Natural killer cell (primary cell): Measurements from ENCODE around the gene RANGRF. TPM values are rescaled to one million over a fixed set of nuclear protein-coding genes. Genes with fewer than 3 reads are reported as not detected.

Source experiments
- ATAC-seq, 3 donors: fragments of 150-1000 bp in 2 of 3; fragments of 200-7000 bp in 1 of 3; cut with Tn5 transposase; 1 replicate in 1 of 3; 2 replicates in 2 of 3; pipeline ENCODE4 v1.10.0; 2021; ENCODE audit warnings: mild to moderate bottlenecking in 2 of 3, moderate library complexity in 2 of 3
- DNase-seq, 2 donors: peaks; one replicate each; pipeline versions ENCODE4 v3.0.0 to v3.0.0-alpha.2; 2013 to 2021; ENCODE audit warnings: mixed read lengths in 1 of 2
- H3K27ac ChIP-seq: one replicate; pipeline ENCODE4 v1.5.1; 2013; ENCODE audit warnings: mild to moderate bottlenecking, low read length
- H3K27me3 ChIP-seq: one replicate; pipeline ENCODE4 v1.6.1; 2013; ENCODE audit warnings: low read length; ENCODE audit not compliant: control insufficient read depth, insufficient read depth
- H3K36me3 ChIP-seq: one replicate; pipeline ENCODE4 v1.6.1; 2013; ENCODE audit warnings: low read length; ENCODE audit not compliant: control insufficient read depth, insufficient read depth
- H3K4me1 ChIP-seq: one replicate; pipeline ENCODE4 v1.6.1; 2013; ENCODE audit warnings: low read length; ENCODE audit not compliant: control insufficient read depth, insufficient read depth
- H3K4me3 ChIP-seq: one replicate; pipeline ENCODE4 v1.5.1; 2013; ENCODE audit warnings: low read length
- H3K9me3 ChIP-seq: one replicate; pipeline ENCODE4 v1.6.1; 2013; ENCODE audit warnings: low read length; ENCODE audit not compliant: control insufficient read depth, insufficient read depth
- H3K27ac Mint-ChIP-seq, 2 donors: one replicate each; pipeline ENCODE4 v1.8.0; 2022; ENCODE audit warnings: mild to moderate bottlenecking in 2 of 2, mixed read lengths in 2 of 2, moderate library complexity in 1 of 2
- H3K27me3 Mint-ChIP-seq, 2 donors: one replicate each; pipeline ENCODE4 v1.8.0; 2022; ENCODE audit warnings: low read depth in 2 of 2, mixed read lengths in 2 of 2
- H3K36me3 Mint-ChIP-seq: one replicate; pipeline ENCODE4 v1.8.0; 2022; ENCODE audit warnings: mixed read lengths
- H3K4me1 Mint-ChIP-seq, 2 donors: one replicate each; pipeline ENCODE4 v1.8.0; 2022; ENCODE audit warnings: mixed read lengths in 2 of 2
- H3K4me3 Mint-ChIP-seq: one replicate; pipeline ENCODE4 v1.8.0; 2022; ENCODE audit warnings: mild to moderate bottlenecking, moderate library complexity, mixed read lengths
- H3K9me3 Mint-ChIP-seq, 2 donors: one replicate each; pipeline ENCODE4 v1.8.0; 2022; ENCODE audit warnings: mixed read lengths in 2 of 2
- CTCF ChIP-seq: fragments of 200-600 bp; IDR thresholded peaks from one replicate; pipeline ENCODE4 v1.8.0; 2022; ENCODE audit warnings: antibody characterized with exemption
- WGBS: methylation state at CpG from one replicate; pipeline ENCODE4 v1.1.7; 2013; ENCODE audit warnings: missing lambda C conversion rate; ENCODE audit not compliant: insufficient coverage; 5-methylcytosine and 5-hydroxymethylcytosine counted together
- intact Hi-C: fragments of 100-400 bp; cut with micrococcal nuclease; formaldehyde crosslinking; loops from one replicate; pipeline ENCODE4 v1.14.2; 2022
- total RNA-seq, 4 donors: library from RNA; stranded (reverse); fragments of 120-200 nt in 1 of 4; gene quantifications; one replicate each; pipeline versions ENCODE4 v1.2.3 to v1.2.4, GENCODE V29; 2013 to 2022

The RANGRF gene
- total RNA-seq, 3 donors from 2014 or later (not counting 1 experiment from before 2014, with no cell fraction given), result 34.4 to 51.5 (median 44.6) TPM

GRCh38 chr17:8256691-8257090 lies 31.8 kb upstream of the RANGRF start:
- Mint-ChIP-seq H3K27me3 (no peaks in the 10 kb centered on the region), H3K27ac (no peak overlapping the region), H3K4me3 (no peak overlapping the region), H3K4me1 (no peaks in the 10 kb centered on the region), H3K36me3 (no peaks in the 10 kb centered on the region), H3K9me3 (no peaks in the 10 kb centered on the region)
- H3K4me3 ChIP-seq, result no peak overlapping the region
- H3K27ac ChIP-seq, result no peak overlapping the region
- TF ChIP-seq CTCF, result no peak
- H3K4me1 ChIP-seq, result no peaks in the 10 kb centered on the region
- peaks cover 32% of the 10 kb centered on the region for H3K36me3 ChIP-seq
- ATAC-seq (no peak), DNase-seq (no peak)
- no peaks in the 10 kb centered on the region for H3K9me3 ChIP-seq
- no peaks in the 10 kb centered on the region for H3K27me3 ChIP-seq
- 95% methylated on average over 6 of the region's 6 CpGs for WGBS
- intact Hi-C loops, result no loop called here

GRCh38 chr17:8257801-8258200 lies 30.7 kb upstream of the RANGRF start:
- intact Hi-C loops, result no loop called here
- DNase-seq (no peak), ATAC-seq (no peak)
- H3K36me3 ChIP-seq, result peaks cover 32% of the 10 kb centered on the region
- no peaks in the 10 kb centered on the region for H3K27me3 ChIP-seq
- Mint-ChIP-seq H3K27me3 (no peaks in the 10 kb centered on the region), H3K4me1 (no peaks in the 10 kb centered on the region), H3K4me3 (no peak overlapping the region), H3K27ac (no peak overlapping the region), H3K9me3 (no peaks in the 10 kb centered on the region), H3K36me3 (no peaks in the 10 kb centered on the region)
- no peaks in the 10 kb centered on the region for H3K9me3 ChIP-seq
- no peak overlapping the region for H3K4me3 ChIP-seq
- WGBS, result 96% methylated on average over 8 of the region's 8 CpGs
- no peaks in the 10 kb centered on the region for H3K4me1 ChIP-seq
- TF ChIP-seq CTCF, result no peak
- H3K27ac ChIP-seq, result no peak overlapping the region

GRCh38 chr17:8264320-8264719 lies 24.1 kb upstream of the RANGRF start:
- Mint-ChIP-seq H3K27ac (no peak overlapping the region), H3K4me1 (no peaks in the 10 kb centered on the region), H3K4me3 (no peak overlapping the region), H3K9me3 (no peaks in the 10 kb centered on the region), H3K36me3 (no peaks in the 10 kb centered on the region), H3K27me3 (no peaks in the 10 kb centered on the region)
- ATAC-seq (no peak), DNase-seq (no peak)
- H3K4me1 ChIP-seq, result no peaks in the 10 kb centered on the region
- H3K27ac ChIP-seq, result no peak overlapping the region
- TF ChIP-seq CTCF, result no peak
- H3K9me3 ChIP-seq, result no peaks in the 10 kb centered on the region
- peaks cover 42% of the 10 kb centered on the region for H3K36me3 ChIP-seq
- no peak overlapping the region for H3K4me3 ChIP-seq
- 96% methylated on average over 9 of the region's 10 CpGs for WGBS
- H3K27me3 ChIP-seq, result no peaks in the 10 kb centered on the region
- intact Hi-C loops, result no loop called here

DNA sequence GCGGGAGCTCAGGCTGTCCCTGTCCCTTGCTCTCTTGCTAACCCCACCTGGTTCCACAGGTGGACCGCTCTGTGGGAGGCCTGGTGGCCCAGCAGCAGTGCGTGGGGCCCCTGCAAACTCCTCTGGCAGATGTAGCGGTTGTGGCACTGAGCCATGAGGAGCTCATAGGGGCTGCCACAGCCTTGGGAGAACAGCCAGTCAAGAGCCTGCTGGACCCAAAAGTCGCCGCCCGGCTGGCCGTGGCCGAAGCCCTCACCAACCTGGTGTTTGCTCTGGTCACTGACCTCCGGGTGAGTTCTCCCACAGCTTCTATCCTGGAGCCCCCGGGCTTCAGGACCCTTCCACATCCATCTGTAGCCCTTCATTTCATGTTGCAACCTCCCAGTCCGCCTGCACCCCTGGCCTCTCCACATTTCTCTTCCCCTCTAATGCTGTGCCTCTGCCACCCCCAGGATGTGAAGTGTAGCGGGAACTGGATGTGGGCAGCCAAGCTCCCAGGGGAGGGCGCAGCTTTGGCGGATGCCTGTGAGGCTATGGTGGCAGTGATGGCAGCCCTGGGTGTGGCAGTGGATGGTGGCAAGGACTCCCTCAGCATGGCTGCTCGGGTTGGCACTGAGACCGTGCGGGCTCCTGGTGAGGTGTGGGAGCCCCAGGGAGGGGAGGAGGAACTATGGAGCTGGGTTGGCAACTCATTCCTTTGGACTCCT lies 23.5 kb upstream of the RANGRF start:
- no peak overlapping the region for H3K27ac ChIP-seq
- ATAC-seq, result no peak
- no peaks in the 10 kb centered on the region for H3K4me1 Mint-ChIP-seq
- no peak overlapping the region for H3K4me3 ChIP-seq
- WGBS, result 95% methylated on average over 18 of the region's 18 CpGs
- no peak overlapping the region for H3K4me3 Mint-ChIP-seq
- H3K27me3 Mint-ChIP-seq, result no peaks in the 10 kb centered on the region
- no peaks in the 10 kb centered on the region for H3K4me1 ChIP-seq
- no peaks in the 10 kb centered on the region for H3K9me3 Mint-ChIP-seq
- no peak overlapping the region for H3K27ac Mint-ChIP-seq
- no peak for TF ChIP-seq CTCF
- DNase-seq, result no peak
- peaks cover 44% of the 10 kb centered on the region for H3K36me3 ChIP-seq
- H3K9me3 ChIP-seq, result no peaks in the 10 kb centered on the region
- intact Hi-C loops, result no loop called here
- H3K36me3 Mint-ChIP-seq, result no peaks in the 10 kb centered on the region
- no peaks in the 10 kb centered on the region for H3K27me3 ChIP-seq
